GM19099 (cell line): ENCODE results near the gene TDRKH.

ENCODE experiments used
- POLR2A ChIP-seq: IDR thresholded peaks from 3 replicates; pipeline ENCODE4 v1.6.1; 2011; ENCODE audit warnings: low read depth; ENCODE audit not compliant: insufficient read length; ENCODE audit errors: extremely low read depth

TDRKH gene

GRCh38 chr1:151827853-151828252 is 37.6 kb upstream of the TDRKH start:
- TF ChIP-seq POLR2A, result no peak

GRCh38 chr1:151825751-151826660 is 35.7 kb upstream of the TDRKH start:
- no peak for TF ChIP-seq POLR2A

- TF ChIP-seq POLR2A, result no peak
Measured at GRCh38 chr1:151825204-151825603, 34.9 kb upstream of the TDRKH start.

- TF ChIP-seq POLR2A, result no peak
Measured at GRCh38 chr1:151823175-151823574, 32.9 kb upstream of the TDRKH start.

GRCh38 chr1:151822404-151822803 is 32.1 kb upstream of the TDRKH start:
- no peak for TF ChIP-seq POLR2A

GRCh38 chr1:151820940-151821339 is 30.6 kb upstream of the TDRKH start:
- no peak for TF ChIP-seq POLR2A

- no peak for TF ChIP-seq POLR2A
Measured at GRCh38 chr1:151819976-151820623, 29.8 kb upstream of the TDRKH start.

GRCh38 chr1:151819227-151819835 is 29.0 kb upstream of the TDRKH start:
- TF ChIP-seq POLR2A, result no peak

- no peak for TF ChIP-seq POLR2A
Measured at GRCh38 chr1:151817353-151817730, 27.0 kb upstream of the TDRKH start.

- TF ChIP-seq POLR2A, result no peak
Measured at GRCh38 chr1:151816548-151817352, 26.4 kb upstream of the TDRKH start.

GRCh38 chr1:151815716-151816327 is 25.5 kb upstream of the TDRKH start:
- TF ChIP-seq POLR2A, result no peak

GRCh38 chr1:151814971-151815545 is 24.8 kb upstream of the TDRKH start:
- no peak for TF ChIP-seq POLR2A

GRCh38 chr1:151814426-151814825 is 24.1 kb upstream of the TDRKH start:
- TF ChIP-seq POLR2A, result no peak

- no peak for TF ChIP-seq POLR2A
Measured at GRCh38 chr1:151813271-151813977, 23.1 kb upstream of the TDRKH start.
